ENCODE data around the gene DCAF5.
"Not testable (repeated sequence)": the region's sequence is repeated elsewhere in the genome, so short reads cannot be mapped to it uniquely, and the experiment has no call there.

The DCAF5 gene

GRCh38 chr14:69097974-69098373, 54.9 kb downstream of the DCAF5 start:
- no peak for DNase-seq (ENCODE audit: low spot score)

- DNase-seq (ENCODE audit: low spot score), result no peak
These were observed 56.0 kb downstream of the DCAF5 start for GRCh38 chr14:69096781-69097475.

GRCh38 chr14:69096246-69096645, 56.7 kb downstream of the DCAF5 start:
- no peak for DNase-seq (ENCODE audit: low spot score)

GRCh38 chr14:69094481-69094880, 58.4 kb downstream of the DCAF5 start:
- DNase-seq (ENCODE audit: low spot score), result no peak

GRCh38 chr14:69093631-69094421, 59.1 kb downstream of the DCAF5 start:
- DNase-seq (ENCODE audit: low spot score), result no peak

GRCh38 chr14:69092840-69093422, 60.0 kb downstream of the DCAF5 start:
- no peak for DNase-seq (ENCODE audit: low spot score)

GRCh38 chr14:69091695-69092094, 61.2 kb downstream of the DCAF5 start:
- DNase-seq (ENCODE audit: low spot score), result no peak

GRCh38 chr14:69091006-69091405, 61.9 kb downstream of the DCAF5 start:
- no peak for DNase-seq (ENCODE audit: low spot score)

- DNase-seq (ENCODE audit: low spot score), result peak; percentile 45
These were observed 62.6 kb downstream of the DCAF5 start for GRCh38 chr14:69090187-69090789.

GRCh38 chr14:69089046-69089445, 63.9 kb downstream of the DCAF5 start:
- no peak for DNase-seq (ENCODE audit: low spot score)

- DNase-seq (ENCODE audit: low spot score), result no peak
These were observed 64.3 kb downstream of the DCAF5 start for GRCh38 chr14:69088586-69088985.

- no peak for DNase-seq (ENCODE audit: low spot score)
These were observed 65.9 kb downstream of the DCAF5 start for GRCh38 chr14:69087061-69087461.

- DNase-seq (ENCODE audit: low spot score), result no peak
These were observed 66.4 kb downstream of the DCAF5 start for GRCh38 chr14:69086537-69086936.

GRCh38 chr14:69084023-69084422, 68.9 kb downstream of the DCAF5 start:
- no peak for DNase-seq (ENCODE audit: low spot score)

- no peak for DNase-seq (ENCODE audit: low spot score)
These were observed 69.7 kb downstream of the DCAF5 start for GRCh38 chr14:69083181-69083580.

- DNase-seq (ENCODE audit: low spot score), result no peak
These were observed 71.6 kb downstream of the DCAF5 start for GRCh38 chr14:69081271-69081670.

- DNase-seq (ENCODE audit: low spot score), result no peak
These were observed 73.2 kb downstream of the DCAF5 start for GRCh38 chr14:69079747-69080146.

GRCh38 chr14:69079188-69079742, 73.7 kb downstream of the DCAF5 start:
- peak; percentile 82 for DNase-seq (ENCODE audit: low spot score)

- no peak for DNase-seq (ENCODE audit: low spot score)
These were observed 75.1 kb downstream of the DCAF5 start for GRCh38 chr14:69077841-69078240.

- not testable (repeated sequence) for DNase-seq (ENCODE audit: low spot score)
These were observed 75.7 kb downstream of the DCAF5 start for GRCh38 chr14:69077185-69077584.

GRCh38 chr14:69076341-69076740, 76.6 kb downstream of the DCAF5 start:
- DNase-seq (ENCODE audit: low spot score), result no peak

GRCh38 chr14:69073915-69074314, 79.0 kb downstream of the DCAF5 start:
- no peak for DNase-seq (ENCODE audit: low spot score)

Data from kidney capillary endothelial cell (primary cell).